Measurements from ENCODE around the gene DISC1. TPM values are rescaled to one million over a fixed set of nuclear protein-coding genes. Genes with fewer than 3 reads are reported as not detected.

DISC1 gene
- total and polyA plus RNA-seq, 2 experiments from 2014 or later = 2.1 to 6.5 TPM

DNA sequence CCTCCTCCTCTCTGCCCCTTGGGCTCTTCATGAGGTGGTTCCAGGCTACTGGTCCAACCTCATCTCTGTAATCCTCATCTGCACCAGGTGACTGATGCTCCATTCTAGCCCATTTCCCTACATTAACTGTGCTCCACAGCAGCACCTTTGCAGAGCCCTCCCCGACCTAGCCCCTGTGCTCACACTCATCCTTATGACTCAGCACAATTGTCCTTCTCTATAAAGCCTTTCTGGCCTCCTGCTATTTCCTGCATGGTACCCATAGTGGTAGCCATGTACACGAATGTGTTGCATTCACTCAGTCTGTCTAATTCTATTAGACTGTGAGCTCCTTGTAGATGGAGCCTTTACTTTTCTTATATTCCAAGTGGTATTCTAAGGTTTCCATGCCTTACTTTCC lies 339.0 kb downstream of the DISC1 start (continued):
- TF ChIP-seq EZH2 (IDR thresholded peaks at IDR 0.05; ENCODE audit: low read depth, unreplicated experiment) (no peak), EZH2phosphoT487 (IDR thresholded peaks at IDR 0.05; ENCODE audit: unreplicated experiment) (no peak), ZNF331 (CRISPR knock-in tag; IDR thresholded peaks at IDR 0.05; ENCODE audit: low read depth) (no peak)

- DNase-seq (ENCODE audit: low spot score) (peak; percentile 40), ATAC-seq (peak; percentile 65)
- no peaks in the 10 kb centered on the region for H3K27me3 ChIP-seq (ENCODE audit: insufficient read depth)
- no peak overlapping the region for H2AFZ ChIP-seq
- H3K36me3 ChIP-seq (ENCODE audit: insufficient read depth) = no peaks in the 10 kb centered on the region
- H3K36me3 Mint-ChIP-seq (ENCODE audit: low read depth) = no peaks in the 10 kb centered on the region
- no peaks in the 10 kb centered on the region for H3K79me2 ChIP-seq (replicated peaks; ENCODE audit: insufficient read depth)
- no peaks in the 10 kb centered on the region for H3K9me3 Mint-ChIP-seq
- no peaks in the 10 kb centered on the region; the same call in 1 of the 2 replicates for H3K4me1 ChIP-seq (ENCODE audit: insufficient read depth)
- H3K4me2 ChIP-seq = no peak overlapping the region
- H3K4me3 Mint-ChIP-seq = no peak overlapping the region
- H3K4me1 Mint-ChIP-seq = peaks cover 5% of the 10 kb centered on the region
- peaks cover 14% of the 10 kb centered on the region for H3K9me2 ChIP-seq (ENCODE audit: insufficient read depth)
- no peak overlapping the region for H3K27ac Mint-ChIP-seq
- TF ChIP-seq, protein P1, sequence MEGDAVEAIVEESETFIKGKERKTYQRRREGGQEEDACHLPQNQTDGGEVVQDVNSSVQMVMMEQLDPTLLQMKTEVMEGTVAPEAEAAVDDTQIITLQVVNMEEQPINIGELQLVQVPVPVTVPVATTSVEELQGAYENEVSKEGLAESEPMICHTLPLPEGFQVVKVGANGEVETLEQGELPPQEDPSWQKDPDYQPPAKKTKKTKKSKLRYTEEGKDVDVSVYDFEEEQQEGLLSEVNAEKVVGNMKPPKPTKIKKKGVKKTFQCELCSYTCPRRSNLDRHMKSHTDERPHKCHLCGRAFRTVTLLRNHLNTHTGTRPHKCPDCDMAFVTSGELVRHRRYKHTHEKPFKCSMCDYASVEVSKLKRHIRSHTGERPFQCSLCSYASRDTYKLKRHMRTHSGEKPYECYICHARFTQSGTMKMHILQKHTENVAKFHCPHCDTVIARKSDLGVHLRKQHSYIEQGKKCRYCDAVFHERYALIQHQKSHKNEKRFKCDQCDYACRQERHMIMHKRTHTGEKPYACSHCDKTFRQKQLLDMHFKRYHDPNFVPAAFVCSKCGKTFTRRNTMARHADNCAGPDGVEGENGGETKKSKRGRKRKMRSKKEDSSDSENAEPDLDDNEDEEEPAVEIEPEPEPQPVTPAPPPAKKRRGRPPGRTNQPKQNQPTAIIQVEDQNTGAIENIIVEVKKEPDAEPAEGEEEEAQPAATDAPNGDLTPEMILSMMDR (conservative IDR thresholded peaks at IDR 0.05; ENCODE audit: low read depth in 2 of 2) = peak; percentile 24 to 42; a peak in 3 of 4 replicates
- TF ChIP-seq, protein P2, sequence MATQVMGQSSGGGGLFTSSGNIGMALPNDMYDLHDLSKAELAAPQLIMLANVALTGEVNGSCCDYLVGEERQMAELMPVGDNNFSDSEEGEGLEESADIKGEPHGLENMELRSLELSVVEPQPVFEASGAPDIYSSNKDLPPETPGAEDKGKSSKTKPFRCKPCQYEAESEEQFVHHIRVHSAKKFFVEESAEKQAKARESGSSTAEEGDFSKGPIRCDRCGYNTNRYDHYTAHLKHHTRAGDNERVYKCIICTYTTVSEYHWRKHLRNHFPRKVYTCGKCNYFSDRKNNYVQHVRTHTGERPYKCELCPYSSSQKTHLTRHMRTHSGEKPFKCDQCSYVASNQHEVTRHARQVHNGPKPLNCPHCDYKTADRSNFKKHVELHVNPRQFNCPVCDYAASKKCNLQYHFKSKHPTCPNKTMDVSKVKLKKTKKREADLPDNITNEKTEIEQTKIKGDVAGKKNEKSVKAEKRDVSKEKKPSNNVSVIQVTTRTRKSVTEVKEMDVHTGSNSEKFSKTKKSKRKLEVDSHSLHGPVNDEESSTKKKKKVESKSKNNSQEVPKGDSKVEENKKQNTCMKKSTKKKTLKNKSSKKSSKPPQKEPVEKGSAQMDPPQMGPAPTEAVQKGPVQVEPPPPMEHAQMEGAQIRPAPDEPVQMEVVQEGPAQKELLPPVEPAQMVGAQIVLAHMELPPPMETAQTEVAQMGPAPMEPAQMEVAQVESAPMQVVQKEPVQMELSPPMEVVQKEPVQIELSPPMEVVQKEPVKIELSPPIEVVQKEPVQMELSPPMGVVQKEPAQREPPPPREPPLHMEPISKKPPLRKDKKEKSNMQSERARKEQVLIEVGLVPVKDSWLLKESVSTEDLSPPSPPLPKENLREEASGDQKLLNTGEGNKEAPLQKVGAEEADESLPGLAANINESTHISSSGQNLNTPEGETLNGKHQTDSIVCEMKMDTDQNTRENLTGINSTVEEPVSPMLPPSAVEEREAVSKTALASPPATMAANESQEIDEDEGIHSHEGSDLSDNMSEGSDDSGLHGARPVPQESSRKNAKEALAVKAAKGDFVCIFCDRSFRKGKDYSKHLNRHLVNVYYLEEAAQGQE (IDR thresholded peaks at IDR 0.05; ENCODE audit: unreplicated experiment) = no peak
- no peak overlapping the region for H3K4me3 ChIP-seq
- peaks cover 2% of the 10 kb centered on the region for H3K27me3 Mint-ChIP-seq (ENCODE audit: insufficient read depth, low read depth, poor library complexity)
- H3K27ac ChIP-seq (ENCODE audit: low read depth) = no peak overlapping the region
- H4K20me1 ChIP-seq (replicated peaks; ENCODE audit: insufficient read depth) = no peaks in the 10 kb centered on the region
- no peaks in the 10 kb centered on the region for H3F3A ChIP-seq (replicated peaks; ENCODE audit: low read depth)
These were observed 340.4 kb downstream of the DISC1 start for GRCh38 chr1:231966983-231967382.

GRCh38 chr1:231969076-231969475 lies 342.5 kb downstream of the DISC1 start:
- H3K27me3 Mint-ChIP-seq (ENCODE audit: insufficient read depth, low read depth, poor library complexity) = peaks cover 2% of the 10 kb centered on the region
- H3K27ac ChIP-seq (ENCODE audit: low read depth) = no peak overlapping the region
- no peaks in the 10 kb centered on the region for H3F3A ChIP-seq (replicated peaks; ENCODE audit: low read depth)
- no peaks in the 10 kb centered on the region; the same call in 1 of the 2 replicates for H3K4me1 ChIP-seq (ENCODE audit: insufficient read depth)
- no peaks in the 10 kb centered on the region for H3K27me3 ChIP-seq (ENCODE audit: insufficient read depth)
- H3K36me3 ChIP-seq (ENCODE audit: insufficient read depth) = no peaks in the 10 kb centered on the region
- H3K9me2 ChIP-seq (ENCODE audit: insufficient read depth) = peaks cover 14% of the 10 kb centered on the region
- ATAC-seq (no peak), DNase-seq (ENCODE audit: low spot score) (no peak)
- H3K4me1 Mint-ChIP-seq = peaks cover 5% of the 10 kb centered on the region
- no peaks in the 10 kb centered on the region for H3K36me3 Mint-ChIP-seq (ENCODE audit: low read depth)
- no peaks in the 10 kb centered on the region for H3K9me3 Mint-ChIP-seq
- no peak overlapping the region for H3K27ac Mint-ChIP-seq
- H3K4me3 Mint-ChIP-seq = no peak overlapping the region
- H3K4me2 ChIP-seq = no peak overlapping the region
- H4K20me1 ChIP-seq (replicated peaks; ENCODE audit: insufficient read depth) = no peaks in the 10 kb centered on the region
- H3K79me2 ChIP-seq (replicated peaks; ENCODE audit: insufficient read depth) = no peaks in the 10 kb centered on the region
- H3K4me3 ChIP-seq = no peak overlapping the region
- H2AFZ ChIP-seq = no peak overlapping the region
- TF ChIP-seq, protein P3, sequence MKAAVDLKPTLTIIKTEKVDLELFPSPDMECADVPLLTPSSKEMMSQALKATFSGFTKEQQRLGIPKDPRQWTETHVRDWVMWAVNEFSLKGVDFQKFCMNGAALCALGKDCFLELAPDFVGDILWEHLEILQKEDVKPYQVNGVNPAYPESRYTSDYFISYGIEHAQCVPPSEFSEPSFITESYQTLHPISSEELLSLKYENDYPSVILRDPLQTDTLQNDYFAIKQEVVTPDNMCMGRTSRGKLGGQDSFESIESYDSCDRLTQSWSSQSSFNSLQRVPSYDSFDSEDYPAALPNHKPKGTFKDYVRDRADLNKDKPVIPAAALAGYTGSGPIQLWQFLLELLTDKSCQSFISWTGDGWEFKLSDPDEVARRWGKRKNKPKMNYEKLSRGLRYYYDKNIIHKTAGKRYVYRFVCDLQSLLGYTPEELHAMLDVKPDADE (IDR thresholded peaks at IDR 0.05) = no peak
- TF ChIP-seq, protein P1 (conservative IDR thresholded peaks at IDR 0.05; ENCODE audit: low read depth in 2 of 2) = no peak
- TF ChIP-seq POLR2AphosphoS5 (IDR thresholded peaks at IDR 0.05; ENCODE audit: low read depth) = no peak
